Esophagus squamous epithelium (tissue), 4 donors: ENCODE data around the gene RANBP2.

ENCODE experiments used
- CTCF ChIP-seq, 6 experiments: fragments of 450-650 bp in 4 of 6; fragments of 200-600 bp in 2 of 6; sonication (generic) in 2 of 6; IDR thresholded peaks; one replicate each; pipeline ENCODE4 v1.5.1; 2016 to 2019; ENCODE audit warnings: antibody characterized with exemption in 6 of 6, mild to moderate bottlenecking in 4 of 6, moderate library complexity in 4 of 6
- POLR2A ChIP-seq, 4 donors: fragments of 450-650 bp; IDR thresholded peaks; one replicate each; pipeline ENCODE4 v1.6.1; 2017; ENCODE audit warnings: antibody characterized with exemption in 4 of 4, mild to moderate bottlenecking in 4 of 4, moderate library complexity in 3 of 4

GRCh38 chr2:108833219-108833618 lies 113.9 kb downstream of the RANBP2 start:
- TF ChIP-seq CTCF (IDR thresholded peaks at IDR 0.05) (no peak), POLR2A (IDR thresholded peaks at IDR 0.05) (no peak)
